A549 (cell line): ENCODE results near the gene GIT2. TPM values are rescaled to one million over a fixed set of nuclear protein-coding genes. Genes with fewer than 3 reads are reported as not detected.

Experiments used
- ATAC-seq, 2 experiments: fragments of 200-7000 bp in 1 of 2; fragments of >200 bp in 1 of 2; cut with Nextera tagmentation in 1 of 2; cut with Tn5 transposase in 1 of 2; 3 replicates each; pipeline versions ENCODE4 v1.8.0 to v1.9.1; 2018 to 2020; ENCODE audit warnings: mild to moderate bottlenecking in 1 of 2, moderate library complexity in 1 of 2
- CTCF ChIA-PET: fragments of 300-600 bp; sonication (Branson Sonifier 250); formaldehyde crosslinking; extraction: SDS; loops from one replicate; lab custom pipeline; 2021; ENCODE audit warnings: antibody characterized with exemption, inconsistent platforms; lab: Yijun Ruan, JAX
- POLR2A ChIA-PET: fragments of 350-600 bp; formaldehyde crosslinking; extraction: SDS; loops from one replicate; lab custom pipeline; 2021; ENCODE audit warnings: antibody characterized with exemption, inconsistent platforms; lab: Yijun Ruan, JAX
- DNase-seq, 2 experiments: peaks; one replicate each; pipeline versions ENCODE4 v3.0.0 to v3.0.0-alpha.2; 2011 to 2016; ENCODE audit warnings: low read depth in 1 of 2, low spot score in 1 of 2
- FAIRE-seq: peaks from 2 replicates; lab custom pipeline; 2011; peaks lifted over from hg19 to GRCh38; lab: Jason Lieb, UNC
- H3K27ac ChIP-seq, 2 experiments: fragments of >200 bp; sonication (Bioruptor Twin); formaldehyde crosslinking; 3 replicates each; pipeline ENCODE4 v1.5.1; 2016 to 2017
- H3K4me1 ChIP-seq: fragments of >200 bp; sonication (Bioruptor Twin); formaldehyde crosslinking; 3 replicates; pipeline ENCODE4 v1.6.1; 2016
- H3K4me2 ChIP-seq: fragments of >200 bp; sonication (Bioruptor Twin); formaldehyde crosslinking; 3 replicates; pipeline ENCODE4 v1.6.1; 2016
- H3K4me3 ChIP-seq: fragments of >200 bp; sonication (Bioruptor Twin); formaldehyde crosslinking; 3 replicates; pipeline ENCODE4 v1.5.1; 2016
- H3K9me3 ChIP-seq: fragments of >200 bp; sonication (Bioruptor Twin); formaldehyde crosslinking; 3 replicates; pipeline ENCODE4 v1.6.1; 2016
- BCL3 ChIP-seq: fragments of >200 bp; sonication (Bioruptor Twin); formaldehyde crosslinking; IDR thresholded peaks from 3 replicates; pipeline ENCODE4 v1.6.1; 2016
- BHLHE40 ChIP-seq: IDR thresholded peaks from 2 replicates; pipeline ENCODE4 v1.6.1; 2012; ENCODE audit warnings: low read depth, low read length, inconsistent platforms
- CBX2 ChIP-seq: fragments of 200-600 bp; sonication (generic); IDR thresholded peaks from 2 replicates; pipeline ENCODE4 v1.6.1; 2016; ENCODE audit warnings: low read depth, mild to moderate bottlenecking, borderline replicate concordance
- CEBPB ChIP-seq, 2 experiments: fragments of >200 bp in 1 of 2; sonication (Bioruptor Twin) in 1 of 2; formaldehyde crosslinking in 1 of 2; IDR thresholded peaks; 2 replicates each; pipeline ENCODE4 v1.6.1; 2012 to 2016
- E2F6 ChIP-seq: IDR thresholded peaks from 2 replicates; pipeline ENCODE4 v1.6.1; 2012; ENCODE audit warnings: low read depth, borderline replicate concordance
- ELK1 ChIP-seq: fragments of 150-350 bp; IDR thresholded peaks from 2 replicates; pipeline ENCODE4 v1.6.1; 2014; ENCODE audit warnings: low read depth, mild to moderate bottlenecking, low read length
- FOSB ChIP-seq: fragments of 250-450 bp; sonication (Bioruptor Pico); IDR thresholded peaks from 2 replicates; pipeline ENCODE4 v1.5.0; 2020; ENCODE audit warnings: mild to moderate bottlenecking, moderate library complexity
- FOSL2 ChIP-seq, 2 experiments: fragments of 450-650 bp in 1 of 2; fragments of >200 bp in 1 of 2; sonication (Bioruptor Twin) in 1 of 2; formaldehyde crosslinking; IDR thresholded peaks; 2 replicates each; pipeline versions ENCODE4 v1.5.0 to v1.6.1; 2016 to 2020; ENCODE audit warnings: mild to moderate bottlenecking in 1 of 2, moderate library complexity in 1 of 2
- GATA3 ChIP-seq: IDR thresholded peaks from 2 replicates; pipeline ENCODE4 v1.6.1; 2012; ENCODE audit warnings: borderline replicate concordance
- HES2 ChIP-seq: fragments of >200 bp; sonication (Bioruptor Twin); formaldehyde crosslinking; IDR thresholded peaks from 2 replicates; pipeline ENCODE4 v1.6.1; 2016
- HEYL ChIP-seq: fragments of 250-450 bp; sonication (Bioruptor Pico); IDR thresholded peaks from 2 replicates; pipeline ENCODE4 v1.8.0; 2021; ENCODE audit warnings: mild to moderate bottlenecking, moderate library complexity
- HMGXB4 ChIP-seq: fragments of 250-450 bp; sonication (Bioruptor Pico); IDR thresholded peaks from 2 replicates; pipeline ENCODE4 v1.5.0; 2021; ENCODE audit warnings: mild to moderate bottlenecking, moderate library complexity, borderline replicate concordance
- JUN ChIP-seq, 2 experiments: fragments of >200 bp; sonication (Bioruptor Twin); formaldehyde crosslinking; IDR thresholded peaks; 2 replicates in 1 of 2; 3 replicates in 1 of 2; pipeline ENCODE4 v1.6.1; 2016 to 2017
- KDM5A ChIP-seq: fragments of 200-600 bp; sonication (generic); IDR thresholded peaks from 2 replicates; pipeline ENCODE4 v1.6.1; 2016; ENCODE audit warnings: antibody characterized with exemption, mild to moderate bottlenecking
- MAFK ChIP-seq: fragments of 450-650 bp; IDR thresholded peaks from 2 replicates; pipeline ENCODE4 v1.6.1; 2014; ENCODE audit not compliant: partially characterized antibody
- MAX ChIP-seq: IDR thresholded peaks from 2 replicates; pipeline ENCODE4 v1.6.1; 2012
- MAZ ChIP-seq: fragments of 150-350 bp; IDR thresholded peaks from 2 replicates; pipeline ENCODE4 v1.6.1; 2014; ENCODE audit warnings: antibody characterized with exemption, low read depth, low read length, borderline replicate concordance
- PHF8 ChIP-seq: fragments of 200-600 bp; sonication (generic); IDR thresholded peaks from 2 replicates; pipeline ENCODE4 v1.6.1; 2016; ENCODE audit warnings: low read depth, mild to moderate bottlenecking, antibody characterized with exemption, moderate library complexity, borderline replicate concordance
- POLR2A ChIP-seq: IDR thresholded peaks from 2 replicates; pipeline ENCODE4 v1.6.1; 2012; ENCODE audit warnings: mild to moderate bottlenecking, low read length
- RAD21 ChIP-seq, 2 experiments: fragments of >200 bp in 1 of 2; sonication (Bioruptor Twin) in 1 of 2; formaldehyde crosslinking in 1 of 2; IDR thresholded peaks in 1 of 2; conservative IDR thresholded peaks in 1 of 2; 2 replicates in 1 of 2; 3 replicates in 1 of 2; pipeline ENCODE4 v1.6.1; 2012 to 2018; ENCODE audit warnings: inconsistent platforms in 1 of 2
- RCOR1 ChIP-seq: fragments of 150-350 bp; IDR thresholded peaks from 2 replicates; pipeline ENCODE4 v1.6.1; 2014; ENCODE audit warnings: antibody characterized with exemption, low read length, low read depth
- RNF2 ChIP-seq: fragments of 200-600 bp; sonication (generic); IDR thresholded peaks from 2 replicates; pipeline ENCODE4 v1.6.1; 2016; ENCODE audit warnings: low read depth, mild to moderate bottlenecking, antibody characterized with exemption, moderate library complexity, borderline replicate concordance
- SMC3 ChIP-seq: fragments of >200 bp; sonication (Bioruptor Twin); formaldehyde crosslinking; IDR thresholded peaks from 3 replicates; pipeline ENCODE4 v1.6.1; 2018; ENCODE audit warnings: inconsistent platforms
- TFCP2L1 ChIP-seq: fragments of 250-450 bp; sonication (Bioruptor Pico); IDR thresholded peaks from 2 replicates; pipeline ENCODE4 v1.5.0; 2021; ENCODE audit warnings: mild to moderate bottlenecking
- TP53 ChIP-seq: fragments of 250-450 bp; sonication (Bioruptor Pico); IDR thresholded peaks from 2 replicates; pipeline ENCODE4 v1.5.0; 2021; ENCODE audit warnings: mild to moderate bottlenecking, moderate library complexity
- ZNF302 ChIP-seq: fragments of 250-450 bp; sonication (Bioruptor Pico); IDR thresholded peaks from 2 replicates; pipeline ENCODE4 v1.9.0; 2021; ENCODE audit warnings: inconsistent platforms, mild to moderate bottlenecking, moderate library complexity
- ZSCAN20 ChIP-seq: fragments of 250-450 bp; sonication (Bioruptor Pico); IDR thresholded peaks from 2 replicates; pipeline ENCODE4 v1.8.0; 2022; ENCODE audit warnings: mild to moderate bottlenecking, moderate library complexity
- WGBS: methylation state at CpG from one replicate; pipeline ENCODE4 v1.1.6; 2017; ENCODE audit errors: missing lambda C conversion rate; 5-methylcytosine and 5-hydroxymethylcytosine counted together
- polyA plus RNA-seq, 4 experiments: library from polyadenylated mRNA; depleted of rRNA in 3 of 4; stranded (reverse); fragments of >200 nt; fragmentation: RNase III in 1 of 4; extraction: RNeasy Plus Mini Kit Qiagen cat#74134 plus additional on column Dnase treatment in 1 of 4; gene quantifications; 2 replicates in 3 of 4; 3 replicates in 1 of 4; pipeline ENCODE4 v1.2.3, GENCODE V29; 2011 to 2017
- TF ChIP-seq, protein P1 (sequence below): fragments of >200 bp; sonication (Bioruptor Twin); formaldehyde crosslinking; IDR thresholded peaks from 3 replicates; pipeline ENCODE4 v1.5.1; 2016

The GIT2 gene
- polyA plus RNA-seq, 2 of the 4 experiments (the other 2 are of a cell fraction): 18.5 to 38.0 TPM

- no peaks in the 10 kb centered on the region for H3K4me1 ChIP-seq
- H3K4me3 ChIP-seq: no peak overlapping the region
- CTCF ChIA-PET: interaction anchor here (0.5 to 9.3 kb wide), 23 partner anchors 8 to 123 kb away, joined by 3 to 82 read pairs (median 6); partner anchors contain the start of gene TCHP
- TF ChIP-seq JUN (IDR thresholded peaks at IDR 0.05) (no peak), MAZ (no peak), POLR2A (no peak), PHF8 (no peak), ELK1 (no peak), E2F6 (no peak), KDM5A (no peak), HMGXB4 (no peak)
- H3K4me2 ChIP-seq: no peak overlapping the region
- FAIRE-seq: no peak
- H3K27ac ChIP-seq: no peak overlapping the region
- DNase-seq: no peak
- no peak; a peak in 1 of 6 replicates for ATAC-seq
- WGBS: 71% methylated on average over 12 of the region's 12 CpGs
- no peaks in the 10 kb centered on the region for H3K9me3 ChIP-seq
- POLR2A ChIA-PET: no interaction called here
These were observed 68.0 kb downstream of the GIT2 start for GRCh38 chr12:109928058-109928656.

DNA sequence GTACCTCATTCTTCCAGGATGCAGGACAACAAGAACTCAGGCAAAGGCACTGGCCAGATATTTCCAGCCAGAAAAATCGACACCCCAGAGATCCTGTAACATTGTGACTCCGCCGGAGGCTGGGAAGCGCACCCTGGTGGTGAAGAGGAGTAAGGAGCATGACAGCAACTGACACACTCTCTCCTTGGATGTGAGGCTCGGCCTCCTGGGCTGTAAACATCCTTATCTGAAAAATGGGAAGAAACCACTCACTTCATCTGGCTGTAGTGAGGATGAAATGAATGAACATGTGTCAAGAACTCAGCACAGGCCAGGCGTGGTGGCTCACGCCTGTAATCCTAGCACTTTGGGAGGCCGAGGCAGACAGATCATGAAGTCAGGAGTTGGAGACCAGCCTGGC lies 68.5 kb downstream of the GIT2 start:
- 33% methylated on average over 8 of the region's 8 CpGs for WGBS
- peak; percentile 91 to 92 for ATAC-seq
- FAIRE-seq: no peak
- no peak for TF ChIP-seq CBX2
- no peak for TF ChIP-seq FOSB (CRISPR knock-in tag)
- TF ChIP-seq CEBPB (IDR thresholded peaks at IDR 0.05): no peak
- TF ChIP-seq TFCP2L1 (CRISPR knock-in tag): no peak
- no peak for TF ChIP-seq MAFK
- no peak for TF ChIP-seq RCOR1
- TF ChIP-seq TP53 (CRISPR knock-in tag): no peak
- TF ChIP-seq HEYL (CRISPR knock-in tag): no peak
- peak; percentile 30; the same call in 1 of the 2 replicates for TF ChIP-seq MAX
- TF ChIP-seq ZSCAN20 (CRISPR knock-in tag): no peak
- TF ChIP-seq POLR2A: no peak
- no peak for TF ChIP-seq HMGXB4
- TF ChIP-seq RNF2: no peak
- peak; percentile 75 for TF ChIP-seq SMC3
- TF ChIP-seq BCL3: no peak
- TF ChIP-seq, protein P1, sequence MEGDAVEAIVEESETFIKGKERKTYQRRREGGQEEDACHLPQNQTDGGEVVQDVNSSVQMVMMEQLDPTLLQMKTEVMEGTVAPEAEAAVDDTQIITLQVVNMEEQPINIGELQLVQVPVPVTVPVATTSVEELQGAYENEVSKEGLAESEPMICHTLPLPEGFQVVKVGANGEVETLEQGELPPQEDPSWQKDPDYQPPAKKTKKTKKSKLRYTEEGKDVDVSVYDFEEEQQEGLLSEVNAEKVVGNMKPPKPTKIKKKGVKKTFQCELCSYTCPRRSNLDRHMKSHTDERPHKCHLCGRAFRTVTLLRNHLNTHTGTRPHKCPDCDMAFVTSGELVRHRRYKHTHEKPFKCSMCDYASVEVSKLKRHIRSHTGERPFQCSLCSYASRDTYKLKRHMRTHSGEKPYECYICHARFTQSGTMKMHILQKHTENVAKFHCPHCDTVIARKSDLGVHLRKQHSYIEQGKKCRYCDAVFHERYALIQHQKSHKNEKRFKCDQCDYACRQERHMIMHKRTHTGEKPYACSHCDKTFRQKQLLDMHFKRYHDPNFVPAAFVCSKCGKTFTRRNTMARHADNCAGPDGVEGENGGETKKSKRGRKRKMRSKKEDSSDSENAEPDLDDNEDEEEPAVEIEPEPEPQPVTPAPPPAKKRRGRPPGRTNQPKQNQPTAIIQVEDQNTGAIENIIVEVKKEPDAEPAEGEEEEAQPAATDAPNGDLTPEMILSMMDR: peak; percentile 72
- no peak for TF ChIP-seq ZNF302
- no peak for TF ChIP-seq BHLHE40
- peak; percentile 51 to 66 for TF ChIP-seq RAD21 (conservative IDR thresholded peaks at IDR 0.05 in 1 of 2, IDR thresholded peaks at IDR 0.05 in 1 of 2)
- no peak for TF ChIP-seq HES2
- no peak for TF ChIP-seq GATA3
- TF ChIP-seq FOSL2 (IDR thresholded peaks at IDR 0.05): no peak
- no peak for TF ChIP-seq FOSL2 (CRISPR knock-in tag; IDR thresholded peaks at IDR 0.05)

More for the DNA sequence above, 68.5 kb downstream of the GIT2 start:
- CTCF ChIA-PET: interaction anchor here (0.5 to 9.3 kb wide), 29 partner anchors 8 to 123 kb away, joined by 3 to 82 read pairs (median 5); partner anchors contain the start of gene TCHP
- no peak overlapping the region for H3K4me3 ChIP-seq
- H3K27ac ChIP-seq: no peak overlapping the region
- no peak overlapping the region for H3K4me2 ChIP-seq
- POLR2A ChIA-PET: no interaction called here
- DNase-seq: peak; percentile 64 to 78
- H3K4me1 ChIP-seq: no peaks in the 10 kb centered on the region
- H3K9me3 ChIP-seq: no peaks in the 10 kb centered on the region
